AML-193 (cell line): ENCODE data around the gene ABCB1.

Source experiments
- DNase-seq, 2 experiments: peaks; one replicate each; lab custom pipeline; 2025; lab: John Stamatoyannopoulos, UW

Gene ABCB1

GRCh38 chr7:87600130-87601124 is at the start of gene ABCB1:
TSS of gene ABCB1 (minus strand) at chr7:87600884. CDS start at chr7:87600184, 700 bp downstream.
- peak in 1 of 2 experiments; percentile 12 for DNase-seq

- DNase-seq, result no peak
Observed at GRCh38 chr7:87648316-87648715, 47.6 kb upstream of the ABCB1 start.

- no peak for DNase-seq
Observed at GRCh38 chr7:87645446-87645845, 44.8 kb upstream of the ABCB1 start.

GRCh38 chr7:87635921-87636320 is 35.2 kb upstream of the ABCB1 start:
- no peak for DNase-seq

GRCh38 chr7:87628780-87629569 is 28.3 kb upstream of the ABCB1 start:
- DNase-seq, result no peak

GRCh38 chr7:87627634-87627994 is 26.9 kb upstream of the ABCB1 start:
- no peak for DNase-seq

- DNase-seq, result no peak
Observed at GRCh38 chr7:87625101-87625500, 24.4 kb upstream of the ABCB1 start.

GRCh38 chr7:87624628-87625027 is 23.9 kb upstream of the ABCB1 start:
- DNase-seq, result no peak

- no peak for DNase-seq
Observed at GRCh38 chr7:87615197-87615596, 14.5 kb upstream of the ABCB1 start.

GRCh38 chr7:87609916-87610315 is 9.2 kb upstream of the ABCB1 start:
- no peak for DNase-seq

- DNase-seq, result no peak
Observed at GRCh38 chr7:87608431-87608830, 7.7 kb upstream of the ABCB1 start.

- no peak for DNase-seq
Observed at GRCh38 chr7:87604264-87604663, 3.6 kb upstream of the ABCB1 start.

- DNase-seq, result peak; percentile 62 to 86
Observed at GRCh38 chr7:87599336-87599735, 1.3 kb downstream of the ABCB1 start.

- DNase-seq, result no peak
Observed at GRCh38 chr7:87598234-87599009, 2.3 kb downstream of the ABCB1 start.

GRCh38 chr7:87596696-87597095 is 4.0 kb downstream of the ABCB1 start:
- no peak for DNase-seq

GRCh38 chr7:87596136-87596535 is 4.5 kb downstream of the ABCB1 start:
- no peak for DNase-seq

- DNase-seq, result no peak
Observed at GRCh38 chr7:87592300-87592699, 8.4 kb downstream of the ABCB1 start.

- DNase-seq, result no peak
Observed at GRCh38 chr7:87591211-87591610, 9.5 kb downstream of the ABCB1 start.

GRCh38 chr7:87590578-87590977 is 10.1 kb downstream of the ABCB1 start:
- DNase-seq, result no peak

GRCh38 chr7:87589631-87590030 is 11.1 kb downstream of the ABCB1 start:
- DNase-seq, result no peak

- DNase-seq, result no peak
Observed at GRCh38 chr7:87581723-87582122, 19.0 kb downstream of the ABCB1 start.

- no peak for DNase-seq
Observed at GRCh38 chr7:87580636-87581035, 20.0 kb downstream of the ABCB1 start.
